ENCODE measurements around the gene CIP2A. TPM values are rescaled to one million over a fixed set of nuclear protein-coding genes. Genes with fewer than 3 reads are reported as not detected.

CIP2A gene
- total RNA-seq, 1 donor from 2014 or later = 11.3 TPM

DNA sequence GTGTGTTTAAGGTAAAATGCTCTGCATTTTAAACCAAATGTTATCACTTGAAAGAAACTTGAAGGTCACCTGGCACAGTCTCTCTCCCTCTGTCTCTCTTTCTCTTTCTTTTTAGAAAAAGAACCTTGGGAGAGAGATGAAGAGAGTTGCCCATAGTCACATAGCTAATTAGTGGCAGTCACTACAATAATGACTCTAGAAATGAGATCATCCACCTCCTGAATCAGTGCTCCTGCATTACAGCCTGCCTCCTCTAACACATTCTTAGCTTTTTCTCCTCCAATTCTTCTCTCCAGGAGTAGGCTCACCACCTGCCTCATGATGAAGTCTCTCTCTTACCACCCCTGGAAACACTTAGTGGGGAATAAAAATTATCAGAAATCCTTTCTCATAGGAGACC, 81.3 kb downstream of the CIP2A start:
- ChIA-PET POLR2A (no interaction called here), CTCF (interaction anchor here (0.8 kb wide), 2 partner anchors 18 to 44 kb away, joined by 3 read pairs; no protein-coding TSS in a partner anchor)
- no peaks in the 10 kb centered on the region for H3K4me1 Mint-ChIP-seq
- intact Hi-C loops (cut with micrococcal nuclease) = no loop called here
- H3K27me3 Mint-ChIP-seq = no peaks in the 10 kb centered on the region
- H3K9me3 Mint-ChIP-seq = peaks cover 6% of the 10 kb centered on the region
- TF ChIP-seq, protein P1, sequence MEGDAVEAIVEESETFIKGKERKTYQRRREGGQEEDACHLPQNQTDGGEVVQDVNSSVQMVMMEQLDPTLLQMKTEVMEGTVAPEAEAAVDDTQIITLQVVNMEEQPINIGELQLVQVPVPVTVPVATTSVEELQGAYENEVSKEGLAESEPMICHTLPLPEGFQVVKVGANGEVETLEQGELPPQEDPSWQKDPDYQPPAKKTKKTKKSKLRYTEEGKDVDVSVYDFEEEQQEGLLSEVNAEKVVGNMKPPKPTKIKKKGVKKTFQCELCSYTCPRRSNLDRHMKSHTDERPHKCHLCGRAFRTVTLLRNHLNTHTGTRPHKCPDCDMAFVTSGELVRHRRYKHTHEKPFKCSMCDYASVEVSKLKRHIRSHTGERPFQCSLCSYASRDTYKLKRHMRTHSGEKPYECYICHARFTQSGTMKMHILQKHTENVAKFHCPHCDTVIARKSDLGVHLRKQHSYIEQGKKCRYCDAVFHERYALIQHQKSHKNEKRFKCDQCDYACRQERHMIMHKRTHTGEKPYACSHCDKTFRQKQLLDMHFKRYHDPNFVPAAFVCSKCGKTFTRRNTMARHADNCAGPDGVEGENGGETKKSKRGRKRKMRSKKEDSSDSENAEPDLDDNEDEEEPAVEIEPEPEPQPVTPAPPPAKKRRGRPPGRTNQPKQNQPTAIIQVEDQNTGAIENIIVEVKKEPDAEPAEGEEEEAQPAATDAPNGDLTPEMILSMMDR (IDR thresholded peaks at IDR 0.05) = no peak
- H3K36me3 Mint-ChIP-seq (ENCODE audit: low read depth) = no peaks in the 10 kb centered on the region
- no peak for DNase-seq
- no peak overlapping the region for H3K4me3 Mint-ChIP-seq
- ATAC-seq (ENCODE audit: low read depth) = no peak
- H3K27ac Mint-ChIP-seq = no peak overlapping the region

- CTCF ChIA-PET = interaction anchor here (0.6 to 1.6 kb wide), 2 partner anchors 16 to 46 kb away, joined by 3 to 4 read pairs; no protein-coding TSS in a partner anchor
- Mint-ChIP-seq H3K4me3 (no peak overlapping the region), H3K4me1 (no peaks in the 10 kb centered on the region), H3K27me3 (no peaks in the 10 kb centered on the region), H3K27ac (no peak overlapping the region), H3K36me3 (ENCODE audit: low read depth) (no peaks in the 10 kb centered on the region), H3K9me3 (peaks cover 6% of the 10 kb centered on the region)
- POLR2A ChIA-PET = no interaction called here
- TF ChIP-seq, protein P1 (IDR thresholded peaks at IDR 0.05) = no peak
- ATAC-seq (ENCODE audit: low read depth) (no peak), DNase-seq (no peak)
- intact Hi-C loops (cut with micrococcal nuclease) = no loop called here
Measured at GRCh38 chr3:108505811-108506210, 83.4 kb downstream of the CIP2A start.

DNA sequence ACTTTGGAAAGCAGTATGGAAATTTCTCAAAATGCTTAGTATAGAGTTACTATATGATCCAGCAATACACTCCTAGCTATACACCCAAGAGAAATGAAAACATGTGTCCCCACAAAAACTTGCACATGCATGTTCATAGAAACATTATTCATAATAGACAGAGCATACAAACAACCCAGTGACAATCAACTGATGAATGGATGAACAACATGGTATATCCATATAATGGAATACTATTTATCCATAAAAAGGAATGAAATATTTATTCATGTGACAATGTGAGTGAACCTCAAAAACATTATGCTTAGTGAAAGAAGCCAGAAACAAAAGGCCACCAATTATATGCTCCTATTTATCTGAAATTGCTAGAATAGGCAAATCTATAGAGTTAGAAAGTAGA, 85.5 kb downstream of the CIP2A start:
- no peaks in the 10 kb centered on the region for H3K4me1 Mint-ChIP-seq
- no peak overlapping the region for H3K4me3 Mint-ChIP-seq
- peaks cover 6% of the 10 kb centered on the region for H3K9me3 Mint-ChIP-seq
- intact Hi-C loops (cut with micrococcal nuclease) = no loop called here
- no peak for DNase-seq
- ATAC-seq (ENCODE audit: low read depth) = no peak
- H3K36me3 Mint-ChIP-seq (ENCODE audit: low read depth) = no peaks in the 10 kb centered on the region
- TF ChIP-seq, protein P1 (IDR thresholded peaks at IDR 0.05) = no peak
- no peak overlapping the region for H3K27ac Mint-ChIP-seq
- ChIA-PET POLR2A (no interaction called here), CTCF (no interaction called here)
- no peaks in the 10 kb centered on the region for H3K27me3 Mint-ChIP-seq

GRCh38 chr3:108501535-108501934, 87.7 kb downstream of the CIP2A start:
- ATAC-seq (ENCODE audit: low read depth) (no peak), DNase-seq (no peak)
- Mint-ChIP-seq H3K36me3 (ENCODE audit: low read depth) (no peaks in the 10 kb centered on the region), H3K27me3 (no peaks in the 10 kb centered on the region), H3K9me3 (peaks cover 6% of the 10 kb centered on the region), H3K4me3 (no peak overlapping the region), H3K4me1 (no peaks in the 10 kb centered on the region), H3K27ac (no peak overlapping the region)
- CTCF ChIA-PET = no interaction called here
- TF ChIP-seq, protein P1 (IDR thresholded peaks at IDR 0.05) = no peak
- intact Hi-C loops (cut with micrococcal nuclease) = no loop called here
- POLR2A ChIA-PET = no interaction called here

- POLR2A ChIA-PET = no interaction called here
- Mint-ChIP-seq H3K4me1 (no peaks in the 10 kb centered on the region), H3K27me3 (no peaks in the 10 kb centered on the region), H3K9me3 (peaks cover 6% of the 10 kb centered on the region), H3K27ac (no peak overlapping the region), H3K4me3 (no peak overlapping the region), H3K36me3 (ENCODE audit: low read depth) (no peaks in the 10 kb centered on the region)
- CTCF ChIA-PET = no interaction called here
- intact Hi-C loops (cut with micrococcal nuclease) = no loop called here
- TF ChIP-seq, protein P1 (IDR thresholded peaks at IDR 0.05) = no peak
- ATAC-seq (ENCODE audit: low read depth) = no peak
- DNase-seq = no peak
Measured at GRCh38 chr3:108500728-108501127, 88.5 kb downstream of the CIP2A start.

Other genes with a start within 250 kb of the CIP2A start
- gene MYH15, start 78.8 kb downstream of the CIP2A start, total RNA-seq = 0.02 and 0.09 TPM in 2 replicates
- gene DZIP3, start 284 bp upstream of the CIP2A start, total RNA-seq = 15.5 and 16.7 TPM in 2 replicates
- gene RETNLB, start 168.0 kb upstream of the CIP2A start, total RNA-seq = not detected in 2 replicates
- not detected in 2 replicates for gene TRAT1, start 233.3 kb upstream of the CIP2A start, total RNA-seq

Measured in activated B cell treated with CpG ODN at 0.5 μM for 24 hours (primary cell).